ENCODE results near the gene NECAB3. TPM values are rescaled to one million over a fixed set of nuclear protein-coding genes. Genes with fewer than 3 reads are reported as not detected.

The NECAB3 gene
- total and polyA plus RNA-seq, 2 of the 13 experiments (the other 11 are each of a cell fraction or from before 2014, with no cell fraction given) = 61.5 to 65.5 TPM

GRCh38 chr20:33674294-33675135 lies at the start of gene NECAB3 (continued):
- TF ChIP-seq ZBTB3 (CRISPR knock-in tag; IDR thresholded peaks at IDR 0.05; ENCODE audit: borderline replicate concordance, low read depth) = peak; percentile 82; the same call in 1 of the 2 replicates
- peak; percentile 93 for TF ChIP-seq ZC3H13 (CRISPR knock-in tag; IDR thresholded peaks at IDR 0.05)
- TF ChIP-seq KMT2A (CRISPR knock-in tag; IDR thresholded peaks at IDR 0.05) = peak; percentile 17; the same call in 1 of the 2 replicates
- TF ChIP-seq, protein P1, sequence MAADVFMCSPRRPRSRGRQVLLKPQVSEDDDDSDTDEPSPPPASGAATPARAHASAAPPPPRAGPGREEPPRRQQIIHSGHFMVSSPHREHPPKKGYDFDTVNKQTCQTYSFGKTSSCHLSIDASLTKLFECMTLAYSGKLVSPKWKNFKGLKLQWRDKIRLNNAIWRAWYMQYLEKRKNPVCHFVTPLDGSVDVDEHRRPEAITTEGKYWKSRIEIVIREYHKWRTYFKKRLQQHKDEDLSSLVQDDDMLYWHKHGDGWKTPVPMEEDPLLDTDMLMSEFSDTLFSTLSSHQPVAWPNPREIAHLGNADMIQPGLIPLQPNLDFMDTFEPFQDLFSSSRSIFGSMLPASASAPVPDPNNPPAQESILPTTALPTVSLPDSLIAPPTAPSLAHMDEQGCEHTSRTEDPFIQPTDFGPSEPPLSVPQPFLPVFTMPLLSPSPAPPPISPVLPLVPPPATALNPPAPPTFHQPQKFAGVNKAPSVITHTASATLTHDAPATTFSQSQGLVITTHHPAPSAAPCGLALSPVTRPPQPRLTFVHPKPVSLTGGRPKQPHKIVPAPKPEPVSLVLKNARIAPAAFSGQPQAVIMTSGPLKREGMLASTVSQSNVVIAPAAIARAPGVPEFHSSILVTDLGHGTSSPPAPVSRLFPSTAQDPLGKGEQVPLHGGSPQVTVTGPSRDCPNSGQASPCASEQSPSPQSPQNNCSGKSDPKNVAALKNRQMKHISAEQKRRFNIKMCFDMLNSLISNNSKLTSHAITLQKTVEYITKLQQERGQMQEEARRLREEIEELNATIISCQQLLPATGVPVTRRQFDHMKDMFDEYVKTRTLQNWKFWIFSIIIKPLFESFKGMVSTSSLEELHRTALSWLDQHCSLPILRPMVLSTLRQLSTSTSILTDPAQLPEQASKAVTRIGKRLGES (CRISPR knock-in tag; IDR thresholded peaks at IDR 0.05; ENCODE audit: borderline replicate concordance) = no peak; the same call in 1 of the 2 replicates
- no peak for TF ChIP-seq POLR2AphosphoS2 (IDR thresholded peaks at IDR 0.05; ENCODE audit: low read depth, low read length)
- peak; percentile 78 for TF ChIP-seq TFDP2 (CRISPR knock-in tag; IDR thresholded peaks at IDR 0.05)
- 0 out of 2 replicates have a peak, but pooled peaks have one; percentile 38 for TF ChIP-seq NCOA5 (CRISPR knock-in tag; IDR thresholded peaks at IDR 0.05)
- no peak for TF ChIP-seq ZBTB20 (CRISPR knock-in tag; IDR thresholded peaks at IDR 0.05; ENCODE audit: borderline replicate concordance, low read depth)
- TF ChIP-seq, protein P2, sequence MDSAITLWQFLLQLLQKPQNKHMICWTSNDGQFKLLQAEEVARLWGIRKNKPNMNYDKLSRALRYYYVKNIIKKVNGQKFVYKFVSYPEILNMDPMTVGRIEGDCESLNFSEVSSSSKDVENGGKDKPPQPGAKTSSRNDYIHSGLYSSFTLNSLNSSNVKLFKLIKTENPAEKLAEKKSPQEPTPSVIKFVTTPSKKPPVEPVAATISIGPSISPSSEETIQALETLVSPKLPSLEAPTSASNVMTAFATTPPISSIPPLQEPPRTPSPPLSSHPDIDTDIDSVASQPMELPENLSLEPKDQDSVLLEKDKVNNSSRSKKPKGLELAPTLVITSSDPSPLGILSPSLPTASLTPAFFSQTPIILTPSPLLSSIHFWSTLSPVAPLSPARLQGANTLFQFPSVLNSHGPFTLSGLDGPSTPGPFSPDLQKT (CRISPR knock-in tag; IDR thresholded peaks at IDR 0.05; ENCODE audit: borderline replicate concordance) = no peak
- peak; percentile 91 for TF ChIP-seq HOXA3 (CRISPR knock-in tag; IDR thresholded peaks at IDR 0.05)
- no peak for TF ChIP-seq GPN1 (CRISPR knock-in tag; IDR thresholded peaks at IDR 0.05; ENCODE audit: borderline replicate concordance)
- TF ChIP-seq, protein P3, sequence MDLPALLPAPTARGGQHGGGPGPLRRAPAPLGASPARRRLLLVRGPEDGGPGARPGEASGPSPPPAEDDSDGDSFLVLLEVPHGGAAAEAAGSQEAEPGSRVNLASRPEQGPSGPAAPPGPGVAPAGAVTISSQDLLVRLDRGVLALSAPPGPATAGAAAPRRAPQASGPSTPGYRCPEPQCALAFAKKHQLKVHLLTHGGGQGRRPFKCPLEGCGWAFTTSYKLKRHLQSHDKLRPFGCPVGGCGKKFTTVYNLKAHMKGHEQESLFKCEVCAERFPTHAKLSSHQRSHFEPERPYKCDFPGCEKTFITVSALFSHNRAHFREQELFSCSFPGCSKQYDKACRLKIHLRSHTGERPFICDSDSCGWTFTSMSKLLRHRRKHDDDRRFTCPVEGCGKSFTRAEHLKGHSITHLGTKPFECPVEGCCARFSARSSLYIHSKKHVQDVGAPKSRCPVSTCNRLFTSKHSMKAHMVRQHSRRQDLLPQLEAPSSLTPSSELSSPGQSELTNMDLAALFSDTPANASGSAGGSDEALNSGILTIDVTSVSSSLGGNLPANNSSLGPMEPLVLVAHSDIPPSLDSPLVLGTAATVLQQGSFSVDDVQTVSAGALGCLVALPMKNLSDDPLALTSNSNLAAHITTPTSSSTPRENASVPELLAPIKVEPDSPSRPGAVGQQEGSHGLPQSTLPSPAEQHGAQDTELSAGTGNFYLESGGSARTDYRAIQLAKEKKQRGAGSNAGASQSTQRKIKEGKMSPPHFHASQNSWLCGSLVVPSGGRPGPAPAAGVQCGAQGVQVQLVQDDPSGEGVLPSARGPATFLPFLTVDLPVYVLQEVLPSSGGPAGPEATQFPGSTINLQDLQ (CRISPR knock-in tag; IDR thresholded peaks at IDR 0.05) = no peak; the same call in 1 of the 2 replicates
- TF ChIP-seq NCOA1 (CRISPR knock-in tag; IDR thresholded peaks at IDR 0.05) = no peak
- TF ChIP-seq RBM22 (optimal IDR thresholded peaks at IDR 0.05; ENCODE audit: low read length) = peak; percentile 55
- no peak for TF ChIP-seq ZNF570 (CRISPR knock-in tag; IDR thresholded peaks at IDR 0.05; ENCODE audit: borderline replicate concordance)
- TF ChIP-seq SIN3A (IDR thresholded peaks at IDR 0.05; ENCODE audit: borderline replicate concordance, low read depth, low read length) = peak; percentile 94
- TF ChIP-seq SMC3 (IDR thresholded peaks at IDR 0.05; ENCODE audit: low read length) = no peak
- TF ChIP-seq KLF12 (CRISPR knock-in tag; IDR thresholded peaks at IDR 0.05; ENCODE audit: borderline replicate concordance) = peak; percentile 88
- TF ChIP-seq TBX2 (CRISPR knock-in tag; IDR thresholded peaks at IDR 0.05; ENCODE audit: borderline replicate concordance) = peak; percentile 73; the same call in 1 of the 2 replicates
- TF ChIP-seq ZNF264 (CRISPR knock-in tag; IDR thresholded peaks at IDR 0.05) = peak; percentile 35; the same call in 1 of the 2 replicates
- peak; percentile 65; the same call in 1 of the 2 replicates for TF ChIP-seq ZNF317 (CRISPR knock-in tag; IDR thresholded peaks at IDR 0.05)
